ENCODE measurements around the gene KCNT1. TPM values are rescaled to one million over a fixed set of nuclear protein-coding genes. Genes with fewer than 3 reads are reported as not detected.

Gene KCNT1
- total RNA-seq, 4 donors from 2014 or later: 0.06 to 0.17 TPM; not detected in 2

DNA sequence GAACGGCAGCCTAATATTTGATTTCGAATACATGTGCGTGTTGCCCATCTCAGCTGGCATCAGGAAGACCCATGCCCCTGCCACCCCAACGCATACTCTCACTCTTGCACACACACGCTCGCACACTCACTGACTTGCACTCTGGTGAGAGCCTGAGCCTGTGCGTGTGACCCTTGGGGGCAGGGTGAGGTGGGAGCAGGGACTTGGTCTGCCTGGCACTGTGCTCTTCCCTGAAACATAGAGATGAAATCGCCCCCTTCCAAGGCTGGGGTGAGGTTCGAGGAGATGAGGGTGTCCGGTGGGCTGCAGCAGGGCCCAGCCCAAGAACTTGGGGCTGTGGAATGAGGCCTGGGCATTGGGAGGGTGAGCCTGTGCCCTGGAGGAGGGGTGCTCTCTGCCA is 37.7 kb upstream of the KCNT1 start:
- no peak overlapping the region for H3K27ac ChIP-seq (replicated peaks in 1 of 4)
- no peak overlapping the region for H3K4me3 ChIP-seq
- no peaks in the 10 kb centered on the region for H3K4me1 ChIP-seq
- intact Hi-C loops (cut with DNase I): no loop called here
- peaks cover 0 to 58% (median 0%) of the 10 kb centered on the region in 4 donors for H3K27me3 ChIP-seq
- no peaks in the 10 kb centered on the region for H3K9me3 ChIP-seq
- TF ChIP-seq POLR2AphosphoS5 (IDR thresholded peaks at IDR 0.05): no peak
- TF ChIP-seq, protein P1, sequence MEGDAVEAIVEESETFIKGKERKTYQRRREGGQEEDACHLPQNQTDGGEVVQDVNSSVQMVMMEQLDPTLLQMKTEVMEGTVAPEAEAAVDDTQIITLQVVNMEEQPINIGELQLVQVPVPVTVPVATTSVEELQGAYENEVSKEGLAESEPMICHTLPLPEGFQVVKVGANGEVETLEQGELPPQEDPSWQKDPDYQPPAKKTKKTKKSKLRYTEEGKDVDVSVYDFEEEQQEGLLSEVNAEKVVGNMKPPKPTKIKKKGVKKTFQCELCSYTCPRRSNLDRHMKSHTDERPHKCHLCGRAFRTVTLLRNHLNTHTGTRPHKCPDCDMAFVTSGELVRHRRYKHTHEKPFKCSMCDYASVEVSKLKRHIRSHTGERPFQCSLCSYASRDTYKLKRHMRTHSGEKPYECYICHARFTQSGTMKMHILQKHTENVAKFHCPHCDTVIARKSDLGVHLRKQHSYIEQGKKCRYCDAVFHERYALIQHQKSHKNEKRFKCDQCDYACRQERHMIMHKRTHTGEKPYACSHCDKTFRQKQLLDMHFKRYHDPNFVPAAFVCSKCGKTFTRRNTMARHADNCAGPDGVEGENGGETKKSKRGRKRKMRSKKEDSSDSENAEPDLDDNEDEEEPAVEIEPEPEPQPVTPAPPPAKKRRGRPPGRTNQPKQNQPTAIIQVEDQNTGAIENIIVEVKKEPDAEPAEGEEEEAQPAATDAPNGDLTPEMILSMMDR (IDR thresholded peaks at IDR 0.05): no peak
- no peak for TF ChIP-seq POLR2A (IDR thresholded peaks at IDR 0.05; ENCODE audit: low read depth)
- TF ChIP-seq EP300 (IDR thresholded peaks at IDR 0.05): no peak
- 91% methylated on average over 4 of the region's 10 CpGs for WGBS
- DNase-seq (ENCODE audit: extremely low spot score): no peak
- no peaks in the 10 kb centered on the region for H3K36me3 ChIP-seq

DNA sequence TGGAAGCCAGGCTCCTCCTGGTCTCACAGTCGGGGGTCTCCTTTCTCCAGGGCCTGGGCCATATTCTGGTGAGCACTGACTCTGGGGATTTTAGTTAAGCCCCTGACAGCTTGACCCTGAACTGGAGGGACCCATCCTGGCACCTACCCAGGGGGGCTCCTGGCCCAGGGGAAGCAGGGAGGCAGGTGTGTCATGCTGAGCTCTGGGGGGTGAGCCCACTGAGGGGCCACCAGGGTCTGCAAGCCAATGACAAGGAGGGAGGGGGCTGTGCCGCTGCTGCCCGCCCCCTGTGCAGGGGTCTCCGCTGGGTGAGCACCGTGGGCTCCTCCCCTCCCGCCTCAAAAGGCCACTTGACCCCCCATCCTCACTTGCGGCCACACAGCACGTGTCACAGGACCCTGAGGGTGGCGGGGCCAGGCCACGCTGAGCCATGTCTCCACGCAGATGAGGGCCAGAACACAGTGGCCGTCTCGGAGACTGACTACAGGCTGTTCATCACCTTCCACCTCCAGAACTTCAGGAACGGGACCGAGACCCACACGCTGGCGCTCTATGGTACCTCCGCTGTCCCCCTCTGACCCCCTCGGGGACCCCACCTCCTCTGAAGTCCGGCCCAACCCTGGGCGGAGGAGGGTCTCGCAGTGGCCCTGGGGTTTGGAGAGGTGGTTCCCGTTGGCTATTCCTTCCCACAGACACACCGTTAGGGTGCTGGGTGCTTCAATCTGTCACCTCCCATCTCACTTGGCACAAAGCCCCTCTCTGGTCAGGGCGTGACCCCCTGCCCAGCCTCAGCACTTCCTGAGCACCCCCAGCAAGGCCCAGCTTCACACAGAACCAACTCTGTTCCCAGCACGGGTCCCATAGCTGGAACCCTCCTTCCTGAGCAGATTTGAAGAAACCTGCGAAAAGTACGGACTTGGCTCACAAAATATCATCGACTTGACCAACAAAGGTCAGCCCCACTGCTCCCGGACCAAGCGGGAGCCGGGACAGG is 36.9 kb upstream of the KCNT1 start:
- Histone ChIP-seq H3K27ac (replicated peaks in 1 of 4) (no peak overlapping the region), H3K4me3 (no peak overlapping the region), H3K4me1 (no peaks in the 10 kb centered on the region), H3K27me3 (peaks cover 0 to 66% (median 0%) of the 10 kb centered on the region in 4 donors), H3K9me3 (no peaks in the 10 kb centered on the region), H3K36me3 (no peaks in the 10 kb centered on the region)
- DNase-seq (ENCODE audit: extremely low spot score): no peak
- TF ChIP-seq POLR2A (IDR thresholded peaks at IDR 0.05; ENCODE audit: low read depth): no peak
- TF ChIP-seq, protein P1 (IDR thresholded peaks at IDR 0.05): no peak
- WGBS: 75% methylated on average over 24 of the region's 32 CpGs
- intact Hi-C loops (cut with DNase I): no loop called here

GRCh38 chr9:135665795-135666189 is 36.2 kb upstream of the KCNT1 start:
- 76% methylated on average over 9 of the region's 12 CpGs for WGBS
- Histone ChIP-seq H3K9me3 (no peaks in the 10 kb centered on the region), H3K36me3 (no peaks in the 10 kb centered on the region), H3K4me3 (no peak overlapping the region), H3K4me1 (no peaks in the 10 kb centered on the region), H3K27me3 (peaks cover 0 to 72% (median 0%) of the 10 kb centered on the region in 4 donors), H3K27ac (replicated peaks in 1 of 4) (no peak overlapping the region)
- no peak for TF ChIP-seq POLR2AphosphoS5 (IDR thresholded peaks at IDR 0.05)
- no peak for TF ChIP-seq EP300 (IDR thresholded peaks at IDR 0.05)
- no peak for TF ChIP-seq POLR2A (IDR thresholded peaks at IDR 0.05; ENCODE audit: low read depth)
- TF ChIP-seq, protein P1 (IDR thresholded peaks at IDR 0.05): no peak
- intact Hi-C loops (cut with DNase I): no loop called here
- no peak for DNase-seq (ENCODE audit: extremely low spot score)

DNA sequence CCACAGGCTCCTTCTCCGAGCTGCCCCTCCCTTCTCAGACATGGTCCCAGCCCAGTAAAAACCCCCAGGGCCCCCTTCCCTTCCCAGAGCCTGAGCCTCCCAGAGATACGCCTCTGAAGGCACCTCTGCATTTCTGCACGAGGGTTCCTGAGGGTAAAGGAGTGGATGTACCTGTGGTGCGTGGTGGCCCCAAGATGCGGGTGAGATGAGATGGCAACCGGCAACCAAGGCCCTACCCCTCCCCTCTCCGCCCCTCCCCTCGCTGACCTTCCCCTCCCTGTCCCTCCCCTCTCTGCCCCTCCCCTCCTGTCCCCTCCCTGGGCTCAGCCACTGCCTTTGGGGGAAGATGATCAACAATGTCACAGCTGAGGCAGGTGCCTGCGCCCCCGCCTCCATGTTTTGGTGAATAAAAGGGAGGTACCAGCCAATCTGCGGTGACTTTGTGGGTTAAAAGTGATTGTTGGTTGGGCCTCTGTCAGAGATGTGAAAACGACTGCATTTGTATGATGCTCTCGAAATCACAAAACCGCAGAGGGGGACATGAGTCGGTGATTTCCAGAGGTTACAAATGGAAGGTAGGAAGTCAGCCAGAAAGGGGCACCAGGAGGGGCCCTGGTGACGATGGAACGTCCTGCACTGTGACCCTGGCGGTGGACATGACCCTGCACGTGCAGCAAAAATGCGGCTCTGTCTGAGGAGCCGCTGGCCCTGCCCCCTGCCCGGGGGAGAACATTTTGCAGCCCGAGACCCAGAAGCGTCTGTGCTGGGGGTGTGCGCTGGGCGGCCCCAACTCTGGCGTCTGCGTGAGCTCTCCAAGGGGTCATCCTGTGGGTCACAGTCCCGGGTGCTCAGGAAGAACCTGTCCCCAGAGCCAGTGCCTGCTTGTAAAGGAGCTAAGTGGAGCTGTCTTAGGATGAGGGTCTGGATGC is 35.2 kb upstream of the KCNT1 start:
- DNase-seq (ENCODE audit: extremely low spot score): no peak
- Histone ChIP-seq H3K27me3 (peaks cover 0 to 77% (median 0%) of the 10 kb centered on the region in 4 donors), H3K4me3 (no peak overlapping the region), H3K9me3 (no peaks in the 10 kb centered on the region), H3K27ac (replicated peaks in 1 of 4) (no peak overlapping the region), H3K4me1 (no peaks in the 10 kb centered on the region), H3K36me3 (no peaks in the 10 kb centered on the region)
- intact Hi-C loops (cut with DNase I): no loop called here
- no peak for TF ChIP-seq EP300 (IDR thresholded peaks at IDR 0.05)
- TF ChIP-seq, protein P1 (IDR thresholded peaks at IDR 0.05): no peak
- no peak for TF ChIP-seq POLR2A (IDR thresholded peaks at IDR 0.05; ENCODE audit: low read depth)
- TF ChIP-seq POLR2AphosphoS5 (IDR thresholded peaks at IDR 0.05): no peak
- 58% methylated on average over 27 of the region's 29 CpGs for WGBS
